GM12892 (cell line): ENCODE measurements around the gene CATSPERB.

ENCODE experiments used
- POLR2A ChIP-seq: IDR thresholded peaks from 2 replicates; pipeline ENCODE4 v1.6.1; 2011; ENCODE audit warnings: low read depth, low read length, control low read depth
- POLR2AphosphoS5 ChIP-seq: IDR thresholded peaks from 2 replicates; pipeline ENCODE4 v1.6.1; 2011; ENCODE audit warnings: low read depth, low read length, control low read depth
- TAF1 ChIP-seq: IDR thresholded peaks from 2 replicates; pipeline ENCODE4 v1.6.1; 2011; ENCODE audit warnings: low read depth, mild to moderate bottlenecking, control low read depth, low read length, borderline replicate concordance

DNA sequence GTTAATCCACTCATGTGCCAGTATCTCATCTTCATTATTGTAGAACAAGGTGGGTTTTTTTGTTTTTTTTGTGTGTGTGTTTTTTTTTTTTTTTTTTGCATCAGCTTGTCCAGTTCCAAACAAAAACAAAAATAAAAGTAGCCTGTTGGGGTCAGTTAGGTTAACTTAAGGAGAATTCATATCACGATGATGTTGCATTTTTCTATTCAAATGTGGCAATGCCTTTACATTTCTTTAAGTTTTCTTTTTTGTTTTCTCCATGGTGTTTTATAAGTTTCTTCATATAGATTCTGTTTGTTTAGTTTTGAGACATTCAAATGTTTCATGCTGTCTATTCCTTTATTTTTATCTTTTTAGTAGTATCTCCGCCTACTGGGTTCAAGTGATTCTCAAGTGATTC, 16.2 kb upstream of the CATSPERB start:
- TF ChIP-seq POLR2A (no peak), POLR2AphosphoS5 (no peak), TAF1 (no peak)
